Vagina (tissue), 2 donors: ENCODE data around the gene NUP107.

Source experiments
- CTCF ChIP-seq, 3 experiments: fragments of 450-650 bp in 2 of 3; fragments of 200-600 bp in 1 of 3; sonication (generic) in 1 of 3; IDR thresholded peaks; one replicate each; pipeline ENCODE4 v1.5.1; 2017 to 2019; ENCODE audit warnings: antibody characterized with exemption in 3 of 3, mild to moderate bottlenecking in 2 of 3, moderate library complexity in 2 of 3
- POLR2A ChIP-seq, 2 donors: fragments of 450-650 bp; IDR thresholded peaks; one replicate each; pipeline ENCODE4 v1.6.1; 2017; ENCODE audit warnings: antibody characterized with exemption in 2 of 2, mild to moderate bottlenecking in 2 of 2, moderate library complexity in 2 of 2
- POLR2AphosphoS5 ChIP-seq, 2 donors: sonication (generic); formaldehyde crosslinking; IDR thresholded peaks; one replicate each; pipeline ENCODE4 v1.9.0; 2017; ENCODE audit warnings: antibody characterized with exemption in 2 of 2, mild to moderate bottlenecking in 2 of 2, low read depth in 1 of 2; ENCODE audit not compliant: insufficient read depth in 1 of 2

- no peak for TF ChIP-seq POLR2A (IDR thresholded peaks at IDR 0.05)
- no peak for TF ChIP-seq CTCF (IDR thresholded peaks at IDR 0.05)
- TF ChIP-seq POLR2AphosphoS5 (IDR thresholded peaks at IDR 0.05; ENCODE audit: insufficient read depth in 1 of 2, low read depth in 1 of 2), result no peak
Measured at GRCh38 chr12:68667896-68668295, 18.9 kb upstream of the NUP107 start.
